CD4-positive, alpha-beta T cell treated with Interferon gamma for 1 hour (primary cell): ENCODE data around the gene SH3GLB2.
"Not testable (repeated sequence)": the region's sequence is repeated elsewhere in the genome, so short reads cannot be mapped to it uniquely, and the experiment has no call there.

ENCODE experiments used
- DNase-seq: peaks from one replicate; pipeline ENCODE4 v3.0.0-alpha.2; 2020

SH3GLB2 gene

DNA sequence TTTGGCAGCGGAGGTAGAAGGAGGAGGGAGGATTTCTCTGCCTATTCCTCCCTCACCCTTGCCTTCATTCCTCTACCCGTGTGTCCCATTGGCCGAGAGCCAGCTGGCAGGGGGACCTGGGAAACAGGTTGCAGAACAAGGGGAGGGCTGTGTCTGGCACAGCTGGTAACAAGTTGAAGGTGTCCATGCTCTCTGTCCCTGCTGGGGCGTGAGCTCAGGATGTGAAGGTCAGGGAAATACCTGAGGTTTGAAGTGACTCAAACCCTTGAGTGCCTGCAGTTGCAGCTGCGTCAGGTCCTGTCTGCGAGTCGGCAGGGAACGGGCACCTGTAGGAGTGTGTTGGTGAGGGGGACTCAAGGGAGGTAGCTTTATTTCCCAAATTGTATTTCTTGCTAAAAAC lies 24.5 kb upstream of the SH3GLB2 start:
- no peak for DNase-seq

DNA sequence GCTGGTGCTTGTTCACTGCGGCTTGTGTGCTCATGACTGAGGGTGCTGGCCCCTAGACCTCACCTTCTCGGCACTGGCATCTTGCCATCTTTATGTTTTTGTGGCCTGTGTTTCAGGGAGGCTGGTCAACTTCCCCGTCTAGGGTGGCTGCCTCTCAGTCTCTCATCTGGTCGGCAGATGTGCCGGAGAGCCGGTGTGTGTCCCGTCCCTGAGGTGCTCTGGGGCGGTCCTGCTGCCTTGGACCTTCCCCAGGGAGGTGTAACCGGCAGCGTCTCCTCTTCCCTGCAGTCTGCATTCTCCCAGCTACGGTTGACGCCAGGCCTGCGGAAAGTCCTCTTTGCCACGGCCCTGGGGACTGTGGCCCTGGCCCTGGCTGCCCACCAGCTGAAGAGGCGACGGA lies 13.9 kb upstream of the SH3GLB2 start:
- no peak for DNase-seq

DNA sequence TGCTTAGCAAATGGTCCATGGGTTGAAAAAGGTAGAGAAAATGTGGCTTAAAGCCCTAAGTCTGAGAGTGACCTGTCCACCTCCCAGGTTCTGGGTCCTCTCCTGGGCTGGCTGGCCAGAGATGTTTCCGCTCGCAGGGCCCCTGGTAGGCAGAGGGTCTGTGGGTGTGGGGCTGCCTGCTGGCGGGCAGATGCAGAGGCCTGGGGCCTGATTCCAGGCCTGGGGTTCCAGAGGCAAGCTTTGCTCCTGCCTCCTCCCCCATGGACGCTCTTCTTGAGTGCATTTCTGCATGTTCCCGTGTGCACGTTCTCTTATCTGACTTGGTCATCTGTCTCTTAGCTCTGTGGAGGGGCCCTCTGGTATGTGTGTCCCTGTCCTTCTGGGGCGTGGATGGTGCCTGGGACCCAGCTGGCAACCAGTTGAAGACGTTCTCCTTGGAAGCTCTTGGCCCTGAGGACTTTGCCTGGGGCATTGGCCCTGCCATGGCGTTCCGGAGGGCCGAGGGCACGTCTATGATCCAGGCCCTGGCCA lies 12.0 kb upstream of the SH3GLB2 start:
- DNase-seq = no peak

DNA sequence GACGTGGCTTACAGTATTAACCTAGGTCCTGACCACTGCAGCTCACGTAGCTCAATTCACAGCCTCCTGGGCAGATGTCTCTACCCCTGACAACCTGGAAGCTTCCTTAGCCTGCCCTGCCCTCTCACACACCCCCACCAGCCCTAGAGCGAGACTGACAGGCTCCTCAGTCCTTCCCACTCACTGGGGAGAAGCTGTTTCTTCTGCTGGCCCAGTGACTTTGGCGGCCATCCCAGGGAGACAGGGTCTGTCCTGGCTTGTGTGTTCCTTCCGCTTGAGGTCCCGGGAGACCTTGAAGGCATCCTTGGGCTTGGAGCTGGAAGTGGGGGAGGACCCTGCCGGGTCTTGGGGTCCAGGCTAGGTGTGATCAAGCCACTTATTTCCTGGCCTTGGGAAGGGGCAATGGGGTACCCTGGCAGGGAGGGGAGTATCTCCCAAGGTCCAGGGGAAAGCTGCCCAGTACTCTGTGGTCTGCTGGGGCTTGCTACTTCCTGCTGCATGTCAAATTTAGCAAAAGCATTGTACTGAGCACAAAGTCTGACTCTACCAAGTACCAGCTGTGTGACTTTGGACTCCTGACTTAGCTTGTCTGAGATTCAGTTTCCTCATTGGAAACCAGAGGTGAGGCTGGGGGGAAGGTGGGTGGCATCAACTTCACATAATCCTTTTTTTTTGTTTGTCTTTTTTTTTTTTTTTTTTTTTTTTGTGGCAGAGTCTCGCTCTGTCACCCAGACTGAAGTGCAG lies 10.2 kb upstream of the SH3GLB2 start:
- no peak for DNase-seq

DNA sequence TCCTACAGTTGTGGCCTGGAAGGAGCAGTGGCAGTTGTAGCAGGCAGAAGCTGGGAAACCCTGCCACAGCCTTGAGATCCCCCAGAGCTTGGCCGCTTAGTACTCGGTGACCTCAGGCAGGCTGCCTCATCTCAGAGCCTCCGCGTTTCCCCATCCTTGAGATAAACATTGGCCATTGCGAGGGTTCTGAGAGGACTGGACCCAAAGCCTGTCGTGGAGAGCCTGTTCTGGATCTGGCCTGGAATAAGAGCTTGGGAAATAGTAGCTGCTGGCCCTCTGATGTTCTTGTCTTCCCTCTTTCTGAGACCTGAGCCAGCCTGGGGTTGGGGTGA lies 9.6 kb upstream of the SH3GLB2 start:
- DNase-seq = no peak

DNA sequence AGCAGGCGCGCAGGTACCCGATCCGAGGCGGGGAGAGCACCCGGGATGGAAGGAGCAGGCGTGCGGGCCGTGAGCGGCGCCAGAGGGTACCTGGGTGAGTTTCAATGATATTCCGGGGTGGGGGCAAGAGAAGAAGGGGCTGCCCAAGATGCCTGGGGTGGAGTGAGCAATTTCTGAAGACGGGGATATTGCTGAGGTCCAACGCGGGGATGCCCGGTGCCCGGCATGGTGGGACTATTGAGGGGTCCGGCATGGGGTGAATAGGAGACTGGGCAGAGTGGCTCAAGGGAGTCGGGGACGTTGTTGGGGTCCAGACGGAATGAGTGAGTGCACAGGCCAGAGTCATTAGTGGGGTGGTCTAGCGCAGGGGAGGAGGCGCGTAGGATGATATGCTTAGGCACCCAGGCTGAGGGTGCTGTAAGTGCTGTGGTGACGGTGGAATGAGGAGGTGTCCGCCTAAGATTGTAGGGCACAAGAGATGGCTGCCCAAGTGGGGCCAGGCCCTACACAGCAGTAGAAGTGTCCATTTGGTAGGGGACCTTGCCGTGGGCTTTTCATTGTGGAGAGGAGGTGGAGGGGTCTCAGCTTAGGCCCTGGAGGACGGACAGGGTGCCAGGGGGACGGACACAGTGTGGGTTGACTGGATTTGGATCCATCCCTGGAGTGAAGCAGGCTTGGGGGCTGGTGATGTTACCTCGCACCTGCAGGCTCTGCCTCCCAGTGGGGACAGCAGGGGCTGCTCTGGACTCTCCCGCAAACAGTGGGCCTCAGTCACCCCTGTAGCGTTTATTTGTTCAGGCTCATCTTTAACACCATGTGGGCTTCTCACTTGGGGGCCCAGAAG lies 9.0 kb upstream of the SH3GLB2 start:
- DNase-seq = no peak

DNA sequence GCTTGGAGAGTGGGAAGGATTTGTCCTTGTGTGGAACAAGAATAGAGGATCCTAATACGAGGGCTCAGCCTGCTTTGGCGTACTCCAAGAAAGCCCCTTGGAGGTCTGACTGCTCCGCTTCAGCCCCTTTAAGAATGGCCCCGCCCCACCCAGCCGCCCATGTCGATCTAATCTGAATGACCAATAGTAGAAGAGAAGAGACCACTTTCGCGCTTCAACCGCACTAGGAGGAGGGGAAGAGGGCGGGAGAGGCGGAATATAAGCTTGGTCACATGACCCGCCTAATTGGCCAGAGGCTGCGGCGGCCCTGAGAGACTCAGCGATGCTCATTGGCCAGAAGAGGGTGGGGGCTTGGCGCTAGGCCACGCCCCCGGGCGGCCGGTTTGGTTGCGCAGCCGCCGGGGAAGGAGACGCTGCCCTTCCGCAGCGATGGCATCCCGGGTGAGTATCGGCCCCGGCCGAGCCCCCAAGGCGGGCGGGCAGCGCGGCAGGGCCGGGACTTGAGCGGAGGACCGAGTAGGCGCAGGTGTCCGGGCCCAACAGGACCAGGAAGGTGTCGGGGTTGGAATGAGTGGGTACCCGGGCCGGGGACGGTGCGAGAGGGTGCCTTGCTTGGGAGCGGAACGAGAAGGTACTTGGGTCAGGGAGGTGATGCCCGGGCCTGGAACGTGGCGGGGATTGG lies 8.3 kb upstream of the SH3GLB2 start, which contains the start of gene MIGA2:
MIGA2 (plus strand) TSS at position 386 of the 682 bp plus-strand sequence. CDS start 3,969 bp downstream, outside the sequence.
- DNase-seq = peak; percentile 97

DNA sequence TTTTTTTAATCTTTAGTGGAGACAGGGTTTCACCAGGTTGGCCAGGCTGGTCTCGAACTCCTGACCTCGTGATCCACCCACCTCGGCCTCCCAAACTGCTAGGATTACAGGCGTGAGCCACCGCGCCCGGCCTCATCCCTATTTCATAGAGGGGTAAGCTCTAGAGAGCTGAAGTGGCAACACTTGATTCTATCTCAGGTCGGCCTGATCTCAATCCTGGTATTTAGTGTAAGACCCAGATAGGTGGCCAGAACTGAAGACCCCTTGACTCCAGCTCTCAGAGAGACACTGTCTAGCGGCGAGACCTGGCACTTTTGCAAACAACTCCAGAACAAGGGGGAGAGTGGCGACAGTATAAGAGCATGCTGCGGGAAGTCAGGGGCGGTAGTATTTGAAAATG lies 7.7 kb upstream of the SH3GLB2 start:
- not testable (repeated sequence) for DNase-seq

DNA sequence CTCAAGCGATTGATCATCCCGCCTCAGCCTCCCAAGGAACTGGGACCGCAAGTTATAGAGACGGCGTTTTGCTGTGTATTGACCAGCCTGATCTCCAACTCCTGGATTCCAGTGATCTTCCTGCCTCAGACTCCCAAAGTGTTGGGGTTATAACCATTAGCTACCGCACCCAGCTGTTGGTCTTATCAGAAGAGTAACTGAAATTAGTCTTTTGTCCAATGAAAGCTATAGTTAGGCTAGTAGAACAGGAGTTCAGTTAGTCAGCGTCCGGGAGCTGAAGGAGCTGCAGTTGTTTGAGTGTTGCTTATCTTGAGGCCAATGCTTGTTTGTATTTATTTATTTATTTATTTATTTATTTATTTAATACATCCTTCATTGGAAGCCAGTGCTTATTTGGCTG lies 5.1 kb upstream of the SH3GLB2 start:
- DNase-seq = no peak

DNA sequence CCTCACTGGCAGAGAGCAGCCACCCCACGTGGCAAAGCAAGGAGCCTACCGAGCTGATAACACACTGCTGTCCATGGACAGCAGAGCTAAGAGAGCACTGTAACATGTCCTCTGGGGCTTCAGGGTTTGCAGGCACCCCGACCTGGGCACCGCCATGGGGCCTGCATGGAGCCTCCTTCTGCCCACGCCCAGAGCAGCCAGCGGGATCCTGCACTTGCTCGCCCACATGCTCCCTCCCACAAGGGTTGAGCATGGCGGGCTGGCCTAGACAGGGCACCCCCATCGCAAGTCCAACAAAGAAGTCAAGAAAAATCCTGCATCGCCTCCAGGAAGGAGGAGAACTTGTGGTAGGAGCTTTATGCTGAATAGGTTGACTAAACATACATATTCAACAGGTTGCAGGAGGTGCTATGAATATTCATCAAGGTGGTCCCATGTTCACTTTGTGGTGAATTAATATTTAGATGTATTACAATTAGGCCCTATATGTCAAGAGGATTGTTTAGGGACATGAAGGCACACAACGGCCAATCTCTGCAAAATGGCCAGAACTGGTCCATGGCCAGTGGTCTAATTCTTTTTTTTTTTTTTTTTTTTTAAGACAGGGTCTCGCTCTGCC lies 4.5 kb upstream of the SH3GLB2 start:
- no peak for DNase-seq

DNA sequence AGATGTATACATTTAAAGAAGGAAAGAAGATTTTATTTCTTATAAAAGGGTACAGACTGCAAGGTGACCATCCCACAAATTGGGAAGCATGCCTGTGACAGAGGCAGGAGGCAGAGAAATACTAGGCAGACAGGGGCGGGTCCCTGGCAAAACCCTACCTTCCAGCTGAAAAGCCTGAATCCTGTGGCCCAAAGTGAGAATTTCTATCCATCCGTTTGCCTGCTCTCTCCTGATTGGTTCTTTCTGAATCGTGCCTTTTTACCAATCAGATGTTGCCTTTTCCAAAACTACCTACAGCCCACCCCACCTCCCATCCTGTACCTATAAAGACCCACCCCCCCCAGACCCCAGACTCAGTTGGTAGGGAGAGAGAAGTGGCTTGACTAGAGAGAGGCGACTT lies 3.4 kb upstream of the SH3GLB2 start:
- no peak for DNase-seq

DNA sequence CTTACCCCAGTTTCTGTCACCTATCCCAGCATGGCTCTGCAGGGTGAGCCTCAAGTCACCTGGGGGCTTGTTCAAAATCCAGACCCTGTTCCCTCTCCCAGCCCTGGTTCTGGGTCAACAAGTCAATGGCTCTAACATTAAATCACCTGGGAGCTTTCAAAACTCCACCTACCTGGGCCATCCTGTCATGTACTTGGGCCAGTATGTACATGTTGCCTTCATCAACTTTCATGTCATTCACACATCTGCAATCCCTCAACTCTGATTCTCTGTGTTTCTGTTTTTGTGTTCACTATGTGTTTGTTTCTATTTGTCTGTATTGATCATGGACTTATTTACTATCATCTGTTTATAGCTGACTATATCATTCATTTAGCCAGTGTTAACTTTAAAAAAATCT lies 2.1 kb upstream of the SH3GLB2 start:
- no peak for DNase-seq

DNA sequence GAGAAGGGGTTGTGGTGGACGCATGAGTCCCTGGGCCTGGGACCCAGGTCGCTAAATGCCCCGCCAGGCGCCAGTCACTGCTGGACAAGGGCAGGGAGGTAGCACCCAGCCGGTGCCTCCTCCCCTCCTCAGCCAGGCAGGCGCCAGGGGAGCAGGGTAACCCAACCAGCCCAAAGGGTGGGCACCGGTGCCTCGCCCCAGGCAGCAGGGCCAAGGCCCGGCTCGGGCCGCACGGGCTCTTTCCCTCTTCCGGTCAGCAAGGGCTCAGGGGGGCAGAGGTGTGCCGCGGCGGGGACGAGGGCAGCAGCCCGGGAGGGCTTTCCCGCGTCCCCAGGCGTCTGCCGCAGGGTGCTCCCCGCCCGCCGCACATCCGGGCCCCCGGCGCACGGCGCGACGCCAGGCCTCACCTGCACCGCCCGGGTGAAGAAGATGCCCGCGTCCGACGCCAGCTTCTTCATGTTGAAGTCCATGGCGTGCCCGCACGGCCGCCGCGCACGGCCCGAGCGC lies 393 bp downstream of the SH3GLB2 start:
- DNase-seq = peak; percentile 71

DNA sequence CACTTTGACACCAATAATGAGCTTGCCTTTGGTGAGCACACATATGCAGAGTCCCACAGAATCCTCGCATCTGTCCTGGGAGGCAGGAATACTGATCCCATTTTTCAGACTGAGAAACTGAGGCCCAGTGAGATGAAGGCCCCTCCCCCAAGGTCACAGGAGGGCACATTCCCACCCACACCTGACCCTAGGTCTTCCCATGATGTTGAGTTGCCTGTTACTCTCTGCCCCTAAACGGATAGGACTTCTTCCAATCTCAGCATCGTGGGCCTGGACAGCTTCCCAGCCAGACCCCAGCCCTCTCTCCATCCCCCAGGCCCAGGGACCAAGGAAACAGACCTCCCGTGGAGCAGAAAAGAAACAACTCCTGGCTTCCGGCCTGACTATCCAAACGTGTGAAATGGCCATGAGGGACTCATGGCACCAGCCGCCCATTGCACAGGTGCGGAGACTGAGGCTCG lies 877 bp downstream of the SH3GLB2 start:
- no peak for DNase-seq

DNA sequence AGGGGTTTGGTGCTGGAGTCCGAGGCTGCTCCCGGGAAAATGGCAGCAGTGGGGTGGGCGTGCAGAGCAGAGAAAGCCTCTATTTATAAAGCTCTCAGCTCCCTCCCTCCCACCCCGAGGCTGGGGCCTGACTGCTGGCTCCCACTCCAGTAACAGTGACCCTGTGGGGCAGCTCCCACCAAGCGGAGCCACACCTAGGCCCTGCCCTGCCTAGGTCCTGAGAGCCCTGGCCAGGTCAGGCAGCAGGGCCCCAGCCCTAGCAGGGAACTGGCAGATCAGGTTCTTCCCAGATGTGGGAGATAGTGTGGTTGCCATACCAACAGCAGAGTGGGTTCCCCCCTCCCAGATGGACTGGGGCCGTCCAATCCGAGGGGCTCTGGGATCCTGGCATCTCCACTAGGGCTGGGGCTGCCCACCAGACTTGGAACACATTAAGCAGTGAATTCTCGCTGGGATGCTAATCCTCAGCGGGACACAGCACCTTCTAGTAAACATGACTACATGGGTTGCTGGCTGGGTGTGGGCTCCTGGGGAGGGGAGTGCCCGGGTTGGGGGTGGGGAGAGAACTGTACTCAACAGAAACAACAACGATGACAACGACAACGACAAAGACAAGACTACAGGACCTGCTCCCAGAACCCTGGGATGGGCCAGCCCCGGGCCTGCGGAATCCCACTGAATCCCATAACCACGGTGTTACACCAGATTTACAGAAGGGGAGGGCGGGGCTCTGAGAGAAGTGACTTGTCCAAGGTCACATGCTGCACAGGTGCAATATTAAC lies 1.5 kb downstream of the SH3GLB2 start:
- DNase-seq = no peak

DNA sequence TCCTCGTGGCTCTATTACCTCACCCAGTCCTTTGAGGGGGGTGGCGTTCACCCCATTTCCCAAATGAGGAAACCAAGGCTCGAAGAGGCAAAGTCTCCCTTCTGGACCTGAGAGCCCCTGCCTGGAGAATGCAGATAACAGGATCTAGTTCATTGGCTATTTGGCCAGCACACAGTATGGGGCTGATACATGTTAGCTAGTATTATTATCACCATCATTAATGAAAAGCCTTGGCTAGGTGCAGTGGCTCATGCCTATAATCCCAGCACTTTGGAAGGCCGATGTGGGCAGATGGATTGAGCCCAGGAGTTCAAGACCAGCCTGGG lies 4.3 kb downstream of the SH3GLB2 start:
- DNase-seq = no peak

DNA sequence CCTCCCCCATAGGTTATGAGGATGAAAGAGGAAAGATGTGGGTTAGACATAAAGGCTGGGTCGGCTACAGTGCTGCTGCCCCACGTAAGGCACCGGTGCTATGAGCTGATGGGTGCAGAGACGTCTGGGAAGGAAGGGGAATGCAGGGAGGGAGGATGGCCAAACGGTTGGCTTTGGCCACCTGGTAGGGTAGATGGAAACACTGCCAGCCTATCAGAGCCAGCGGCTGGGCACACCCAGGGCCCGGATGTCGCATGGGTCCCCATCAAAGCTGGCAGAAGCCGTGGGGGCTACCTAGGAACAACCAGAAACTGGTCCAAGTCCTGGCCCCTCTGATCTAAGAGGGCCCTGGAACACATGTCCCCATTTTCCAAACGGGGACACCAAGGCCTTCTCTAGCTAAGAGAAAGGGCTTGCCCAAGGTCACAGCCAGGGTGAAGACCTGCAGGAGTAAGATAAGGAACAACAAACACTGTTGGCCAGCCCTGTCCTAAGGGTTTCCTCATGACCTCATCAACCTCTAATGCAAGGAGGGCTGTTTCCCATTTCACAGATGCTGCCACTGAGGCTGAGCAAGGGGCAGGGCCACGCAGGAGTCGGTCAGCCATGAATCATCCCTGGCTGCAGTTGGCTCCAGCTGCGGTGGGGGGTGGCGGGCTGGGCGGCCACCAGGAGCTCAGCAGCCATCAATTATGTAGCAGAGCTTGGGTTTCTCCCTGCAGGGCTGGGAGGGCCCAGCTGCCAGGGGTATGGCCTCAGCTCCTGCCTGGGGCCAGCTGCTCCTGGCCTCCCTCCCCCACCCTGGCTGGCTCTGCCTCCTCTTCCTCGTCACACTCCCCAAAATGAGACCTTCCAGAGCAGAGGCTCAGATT lies 4.9 kb downstream of the SH3GLB2 start:
- no peak for DNase-seq

DNA sequence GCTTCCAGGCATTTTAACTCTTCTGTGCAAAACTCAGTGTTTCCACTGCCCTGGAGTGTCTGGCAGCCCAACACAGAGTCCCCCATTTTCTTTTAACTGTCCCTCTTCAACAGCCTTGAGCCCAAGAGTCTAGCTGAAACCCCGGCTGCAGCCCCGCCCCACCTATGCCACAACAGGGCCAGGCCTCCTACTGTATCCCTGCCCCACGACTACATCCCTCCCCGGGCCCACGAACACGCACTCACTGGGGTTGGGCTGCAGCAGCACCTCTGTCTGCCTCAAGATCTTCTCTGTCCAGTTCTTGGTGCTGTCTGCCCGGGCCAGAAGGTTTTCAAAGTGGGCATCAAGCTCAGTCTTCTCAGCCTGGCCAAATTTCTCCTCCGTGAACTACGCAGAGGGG lies 6.1 kb downstream of the SH3GLB2 start:
- DNase-seq = no peak

DNA sequence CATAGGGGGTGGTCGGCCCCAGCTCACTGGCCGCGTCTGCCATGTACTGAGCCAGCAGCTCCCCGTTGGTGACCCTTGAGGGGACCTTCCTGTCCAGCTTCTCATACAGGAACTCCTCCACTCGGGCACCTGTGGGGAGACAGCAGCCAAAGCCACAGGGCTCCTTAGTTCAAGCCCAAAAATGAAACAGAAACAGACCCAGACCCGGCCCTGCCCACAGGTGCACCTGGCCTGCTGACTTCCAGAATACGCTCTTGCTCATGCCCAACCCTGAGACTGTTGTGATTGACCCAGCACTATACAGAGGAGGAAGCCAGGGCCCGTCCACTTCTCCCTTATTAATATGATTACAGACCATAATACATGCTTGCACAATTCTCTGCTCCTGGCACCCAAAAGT lies 7.0 kb downstream of the SH3GLB2 start:
- peak; percentile 19 for DNase-seq

DNA sequence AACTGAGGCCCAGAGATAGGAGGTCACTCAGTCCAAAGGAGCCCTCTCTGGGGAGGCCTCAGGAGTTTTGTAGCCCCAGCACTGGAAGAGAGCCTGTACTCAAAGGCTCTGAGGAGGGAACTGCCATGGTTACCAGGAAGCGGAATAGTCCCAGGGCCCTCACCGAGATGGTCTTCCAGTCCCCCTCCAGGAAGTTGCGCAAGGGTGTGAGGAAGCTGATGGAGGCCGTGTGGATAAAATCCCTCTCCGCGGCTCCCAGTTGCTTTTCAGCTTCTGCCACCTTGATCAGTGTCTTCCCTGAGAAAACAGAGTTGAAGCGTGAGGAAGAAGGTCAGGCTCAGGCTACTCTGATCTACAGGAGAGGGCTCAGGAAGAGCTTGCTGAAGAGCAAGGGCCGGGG lies 13.5 kb downstream of the SH3GLB2 start:
- no peak for DNase-seq

DNA sequence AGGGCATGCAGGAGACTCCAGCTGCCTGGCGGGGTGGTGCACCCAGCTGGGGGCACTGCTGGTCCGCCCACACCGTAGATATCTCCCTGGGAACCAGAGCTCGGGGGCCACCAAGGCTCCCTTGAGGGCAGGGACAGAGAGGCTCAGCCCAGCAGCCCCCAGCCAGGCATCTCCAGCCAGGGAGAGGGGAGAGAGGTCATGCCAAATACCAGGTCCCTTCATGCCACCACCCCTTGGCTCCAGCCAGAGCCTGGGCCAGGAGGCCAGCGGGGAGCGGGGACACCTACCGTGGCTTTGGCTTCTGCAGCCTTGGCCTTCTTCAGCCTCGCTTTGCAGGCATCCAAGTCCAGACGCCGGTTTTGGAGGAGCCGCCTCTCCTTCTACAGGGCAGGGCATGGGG lies 14.0 kb downstream of the SH3GLB2 start:
- DNase-seq = no peak
